A673 (cell line): Measurements from ENCODE around the gene CTIF. TPM values are rescaled to one million over a fixed set of nuclear protein-coding genes. Genes with fewer than 3 reads are reported as not detected.

Experiments
- BruUV-seq: library from RNA; stranded (reverse); fragments of 400-500 nt; replicated peaks from 2 replicates; lab custom pipeline; 2021; lab: Mats Ljungman, UMichigan
- CTCF ChIA-PET: fragments of 300-600 bp; sonication (Branson Sonifier 250); formaldehyde crosslinking; loops from one replicate; lab custom pipeline; 2022; ENCODE audit warnings: antibody characterized with exemption; lab: Charles Lee
- POLR2A ChIA-PET: fragments of 300-600 bp; sonication (Branson Sonifier 250); formaldehyde crosslinking; loops from one replicate; lab custom pipeline; 2022; ENCODE audit warnings: antibody characterized with exemption; ENCODE audit not compliant: low non-redundant PET; lab: Charles Lee
- DNase-seq: peaks from one replicate; pipeline ENCODE4 v3.0.0-alpha.2; 2015; ENCODE audit warnings: low spot score
- H3K27ac ChIP-seq: fragments of 200-600 bp; sonication (generic); 2 replicates; pipeline ENCODE4 v1.5.1; 2016; ENCODE audit warnings: mixed run types, low read depth, mild to moderate bottlenecking, mixed read lengths, antibody characterized with exemption, low read length; ENCODE audit not compliant: poor library complexity, severe bottlenecking
- H3K27me3 ChIP-seq: fragments of 200-600 bp; sonication (generic); replicated peaks from 2 replicates; pipeline ENCODE4 v1.6.1; 2017; ENCODE audit warnings: mixed run types, low read depth, mild to moderate bottlenecking, mixed read lengths, antibody characterized with exemption, low read length; ENCODE audit not compliant: insufficient read depth, poor library complexity
- H3K36me3 ChIP-seq: fragments of 200-600 bp; sonication (generic); 2 replicates; pipeline ENCODE4 v1.6.1; 2016; ENCODE audit warnings: mixed run types, mild to moderate bottlenecking, mixed read lengths, antibody characterized with exemption, low read length; ENCODE audit not compliant: insufficient read depth, poor library complexity, severe bottlenecking
- H3K4me1 ChIP-seq: fragments of 200-600 bp; sonication (generic); 2 replicates; pipeline ENCODE4 v1.6.1; 2017; ENCODE audit warnings: mixed run types, mild to moderate bottlenecking, mixed read lengths, antibody characterized with exemption, low read length; ENCODE audit not compliant: insufficient read depth, poor library complexity, severe bottlenecking
- H3K4me3 ChIP-seq: fragments of 200-600 bp; sonication (generic); 2 replicates; pipeline ENCODE4 v1.5.1; 2016; ENCODE audit warnings: low read depth, mixed run types, mild to moderate bottlenecking, mixed read lengths, low read length; ENCODE audit not compliant: poor library complexity, severe bottlenecking
- H3K9me3 ChIP-seq: fragments of 200-600 bp; sonication (generic); 2 replicates; pipeline ENCODE4 v1.6.1; 2016; ENCODE audit warnings: mixed run types, low read depth, mild to moderate bottlenecking, mixed read lengths, antibody characterized with exemption, low read length; ENCODE audit not compliant: poor library complexity, severe bottlenecking
- EZH2 ChIP-seq: fragments of 200-600 bp; sonication (generic); IDR thresholded peaks from 2 replicates; pipeline ENCODE4 v1.6.1; 2017; ENCODE audit warnings: borderline replicate concordance, low read depth, mild to moderate bottlenecking, mixed read lengths, antibody characterized with exemption, low read length; ENCODE audit not compliant: poor library complexity, severe bottlenecking
- intact Hi-C: fragments of 100-400 bp; cut with micrococcal nuclease; formaldehyde crosslinking; loops from one replicate; pipeline ENCODE4 v1.10.0; 2022; ENCODE audit not compliant: unreplicated experiment
- total RNA-seq: library from RNA; stranded (reverse); gene quantifications from 2 replicates; pipeline ENCODE4 v1.2.3, GENCODE V29; 2021
- TF ChIP-seq, protein P1 (sequence below): fragments of 300-800, 200-600 bp; sonication (generic); conservative IDR thresholded peaks from 2 replicates; pipeline ENCODE4 v1.5.1; 2017; ENCODE audit warnings: low read depth, mild to moderate bottlenecking, antibody characterized with exemption, low read length, moderate library complexity, mixed read lengths

The CTIF gene
- total RNA-seq, 1 experiment from 2014 or later: 23.5 TPM

DNA sequence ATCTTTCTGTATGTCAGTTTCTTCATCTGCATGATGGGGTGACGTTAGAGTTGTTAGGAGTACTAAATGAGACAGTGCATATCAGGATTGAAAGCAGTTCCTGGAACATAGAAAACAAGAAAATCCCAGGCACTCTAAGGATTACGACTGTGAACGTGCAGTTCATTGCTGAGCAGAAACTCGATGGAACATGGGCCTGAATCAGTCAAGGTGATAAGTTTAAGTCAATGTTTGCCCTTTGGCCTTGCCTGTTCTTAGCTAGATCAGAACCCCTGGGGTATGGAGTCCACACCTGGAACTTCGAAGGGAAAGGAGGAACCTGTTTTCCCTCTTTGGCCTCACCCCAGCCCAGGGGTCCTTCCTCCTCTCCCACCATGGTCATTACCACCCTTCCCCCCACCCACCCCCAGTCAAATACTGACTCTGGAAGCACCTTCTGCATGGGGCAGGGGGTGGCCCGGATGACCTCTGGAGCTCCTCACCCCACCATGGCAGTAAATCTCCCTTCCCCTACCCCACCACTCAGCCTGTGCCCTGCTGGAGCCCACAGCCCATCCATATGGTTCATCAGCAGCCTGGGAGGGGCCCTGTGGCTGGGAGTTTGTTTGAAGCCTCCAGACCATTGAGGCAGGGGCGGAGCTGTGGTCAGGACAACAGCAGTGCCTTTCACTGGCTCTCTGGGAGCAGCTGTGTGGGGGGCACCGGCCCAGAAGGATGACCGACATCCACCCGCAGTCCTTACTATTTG lies 247.8 kb downstream of the CTIF start:
- BruUV-seq: no TSS peak
- no peak overlapping the region for H3K27ac ChIP-seq
- intact Hi-C loops: no loop called here
- no peaks in the 10 kb centered on the region for H3K36me3 ChIP-seq
- no peaks in the 10 kb centered on the region for H3K9me3 ChIP-seq
- no peaks in the 10 kb centered on the region for H3K27me3 ChIP-seq
- DNase-seq: no peak
- H3K4me1 ChIP-seq: peaks cover 6% of the 10 kb centered on the region
- TF ChIP-seq, protein P1, sequence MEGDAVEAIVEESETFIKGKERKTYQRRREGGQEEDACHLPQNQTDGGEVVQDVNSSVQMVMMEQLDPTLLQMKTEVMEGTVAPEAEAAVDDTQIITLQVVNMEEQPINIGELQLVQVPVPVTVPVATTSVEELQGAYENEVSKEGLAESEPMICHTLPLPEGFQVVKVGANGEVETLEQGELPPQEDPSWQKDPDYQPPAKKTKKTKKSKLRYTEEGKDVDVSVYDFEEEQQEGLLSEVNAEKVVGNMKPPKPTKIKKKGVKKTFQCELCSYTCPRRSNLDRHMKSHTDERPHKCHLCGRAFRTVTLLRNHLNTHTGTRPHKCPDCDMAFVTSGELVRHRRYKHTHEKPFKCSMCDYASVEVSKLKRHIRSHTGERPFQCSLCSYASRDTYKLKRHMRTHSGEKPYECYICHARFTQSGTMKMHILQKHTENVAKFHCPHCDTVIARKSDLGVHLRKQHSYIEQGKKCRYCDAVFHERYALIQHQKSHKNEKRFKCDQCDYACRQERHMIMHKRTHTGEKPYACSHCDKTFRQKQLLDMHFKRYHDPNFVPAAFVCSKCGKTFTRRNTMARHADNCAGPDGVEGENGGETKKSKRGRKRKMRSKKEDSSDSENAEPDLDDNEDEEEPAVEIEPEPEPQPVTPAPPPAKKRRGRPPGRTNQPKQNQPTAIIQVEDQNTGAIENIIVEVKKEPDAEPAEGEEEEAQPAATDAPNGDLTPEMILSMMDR: no peak
- TF ChIP-seq EZH2: no peak
- no peak overlapping the region for H3K4me3 ChIP-seq
- ChIA-PET CTCF (no interaction called here), POLR2A (no interaction called here)

GRCh38 chr18:48787203-48788151 lies 248.6 kb downstream of the CTIF start:
- Histone ChIP-seq H3K27me3 (no peaks in the 10 kb centered on the region), H3K27ac (no peak overlapping the region), H3K9me3 (no peaks in the 10 kb centered on the region), H3K4me3 (no peak overlapping the region), H3K4me1 (peaks cover 6% of the 10 kb centered on the region), H3K36me3 (no peaks in the 10 kb centered on the region)
- peak; percentile 39 for DNase-seq
- ChIA-PET POLR2A (interaction anchor here (0.6 kb wide), 1 partner anchor 53 kb away, joined by 3 read pairs; no protein-coding TSS in a partner anchor), CTCF (no interaction called here)
- BruUV-seq: no TSS peak
- TF ChIP-seq EZH2: no peak
- TF ChIP-seq, protein P1: no peak
- intact Hi-C loops: no loop called here

DNA sequence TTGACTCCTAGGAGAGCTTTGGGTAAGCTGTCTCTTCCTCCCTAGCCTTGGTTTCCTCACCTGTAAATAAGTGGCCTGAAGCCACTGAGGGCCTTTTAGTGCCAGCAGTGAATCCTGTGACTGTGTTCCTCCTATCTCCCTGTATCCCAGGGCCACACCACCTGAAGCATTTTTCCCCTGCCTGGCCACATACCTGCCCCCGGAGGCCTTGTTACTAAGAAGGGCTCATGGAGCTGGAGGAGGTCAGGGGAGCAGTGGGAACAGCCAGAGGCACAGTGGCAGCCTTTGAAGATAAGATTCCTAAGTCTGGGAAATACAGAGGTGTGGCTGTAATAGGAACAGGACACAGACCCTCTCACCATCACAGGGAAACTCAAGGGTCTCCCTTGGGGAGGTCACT lies 249.5 kb downstream of the CTIF start:
- CTCF ChIA-PET: no interaction called here
- Histone ChIP-seq H3K4me1 (peaks cover 6% of the 10 kb centered on the region), H3K36me3 (no peaks in the 10 kb centered on the region), H3K4me3 (no peak overlapping the region), H3K27ac (no peak overlapping the region), H3K27me3 (no peaks in the 10 kb centered on the region), H3K9me3 (no peaks in the 10 kb centered on the region)
- POLR2A ChIA-PET: interaction anchor here (0.6 kb wide), 1 partner anchor 54 kb away, joined by 3 read pairs; no protein-coding TSS in a partner anchor
- BruUV-seq: no TSS peak
- DNase-seq: no peak
- TF ChIP-seq, protein P1: no peak
- TF ChIP-seq EZH2: no peak
- intact Hi-C loops: no loop called here
